BLaER1 treated with 17β-estradiol and CSF1 and Interleukin-3, amounts not matched to agents 10 nM and 100 nM (cell line): ENCODE data around the gene HOXB7.

Experiments used
- H3K27ac ChIP-seq, 11 experiments: shearing (Covaris generic); formaldehyde crosslinking; 2 replicates each; pipeline ENCODE4 v1.8.1; 2022
- H3K27me3 ChIP-seq, 11 experiments: shearing (Covaris generic); formaldehyde crosslinking; 2 replicates each; pipeline ENCODE4 v1.8.1; 2022
- H3K36me3 ChIP-seq, 11 experiments: shearing (Covaris generic); formaldehyde crosslinking; 2 replicates each; pipeline ENCODE4 v1.8.1; 2022
- H3K4me1 ChIP-seq, 10 experiments: shearing (Covaris generic); formaldehyde crosslinking; 2 replicates each; pipeline ENCODE4 v1.8.1; 2022
- H3K4me2 ChIP-seq, 11 experiments: shearing (Covaris generic); formaldehyde crosslinking; 2 replicates each; pipeline ENCODE4 v1.8.1; 2022
- H3K4me3 ChIP-seq, 10 experiments: shearing (Covaris generic); formaldehyde crosslinking; 2 replicates each; pipeline ENCODE4 v1.8.1; 2022
- H3K9ac ChIP-seq, 11 experiments: shearing (Covaris generic); formaldehyde crosslinking; 2 replicates each; pipeline ENCODE4 v1.8.1; 2022
- H3K9me3 ChIP-seq, 11 experiments: shearing (Covaris generic); formaldehyde crosslinking; replicated peaks in 1 of 11; 2 replicates each; pipeline ENCODE4 v1.8.1; 2022
- H4K20me1 ChIP-seq, 11 experiments: shearing (Covaris generic); formaldehyde crosslinking; 2 replicates each; pipeline ENCODE4 v1.8.1; 2022
- Cebpa-rat ChIP-seq, 11 experiments: shearing (Covaris generic); IDR thresholded peaks; 2 replicates each; pipeline ENCODE4 v1.8.1; 2022

Gene HOXB7

GRCh38 chr17:48639982-48640857 is 29.4 kb upstream of the HOXB7 start:
- no peak for TF ChIP-seq Cebpa-rat (IDR thresholded peaks at IDR 0.05)
- H4K20me1 ChIP-seq: peaks cover 0 to 91% (median 75%) of the 10 kb centered on the region in 11 experiments; a peak in 15 of 22 replicates
- no peak overlapping the region for H3K9ac ChIP-seq
- H3K27ac ChIP-seq: no peak overlapping the region
- no peak overlapping the region for H3K4me2 ChIP-seq
- no peak overlapping the region for H3K4me3 ChIP-seq
- H3K36me3 ChIP-seq: no peaks in the 10 kb centered on the region
- peaks cover 100% of the 10 kb centered on the region in 11 experiments for H3K27me3 ChIP-seq
- H3K9me3 ChIP-seq: peaks cover 0 to 16% (median 0%) of the 10 kb centered on the region in 11 experiments; a peak in 7 of 22 replicates
- H3K4me1 ChIP-seq: peaks cover 0 to 5% (median 0%) of the 10 kb centered on the region in 10 experiments; a peak in 1 of 20 replicates

- Histone ChIP-seq H3K4me3 (no peak overlapping the region), H3K9ac (no peak overlapping the region), H3K36me3 (no peaks in the 10 kb centered on the region), H3K9me3 (peaks cover 0 to 17% (median 0%) of the 10 kb centered on the region in 11 experiments; a peak in 7 of 22 replicates), H3K27me3 (peaks cover 100% of the 10 kb centered on the region in 11 experiments), H3K4me1 (peaks cover 0 to 5% (median 0%) of the 10 kb centered on the region in 10 experiments; a peak in 1 of 20 replicates), H3K4me2 (no peak overlapping the region), H4K20me1 (peaks cover 0 to 92% (median 73%) of the 10 kb centered on the region in 11 experiments; a peak in 15 of 22 replicates), H3K27ac (no peak overlapping the region)
- no peak for TF ChIP-seq Cebpa-rat (IDR thresholded peaks at IDR 0.05)
Measured at GRCh38 chr17:48639136-48639535, 28.3 kb upstream of the HOXB7 start.

- Histone ChIP-seq H3K9me3 (peaks cover 0 to 23% (median 0%) of the 10 kb centered on the region in 11 experiments; a peak in 8 of 22 replicates), H3K4me3 (no peak overlapping the region), H3K27me3 (peaks cover 100% of the 10 kb centered on the region in 11 experiments), H3K4me2 (no peak overlapping the region), H3K9ac (no peak overlapping the region), H3K36me3 (no peaks in the 10 kb centered on the region), H3K4me1 (peaks cover 0 to 5% (median 0%) of the 10 kb centered on the region in 10 experiments; a peak in 1 of 20 replicates), H4K20me1 (peaks cover 0 to 96% (median 77%) of the 10 kb centered on the region in 11 experiments; a peak in 15 of 22 replicates), H3K27ac (no peak overlapping the region)
- no peak for TF ChIP-seq Cebpa-rat (IDR thresholded peaks at IDR 0.05)
Measured at GRCh38 chr17:48637323-48638260, 26.8 kb upstream of the HOXB7 start.

- Histone ChIP-seq H3K4me3 (no peak overlapping the region), H3K4me2 (peak overlapping the region in 3 of 11 experiments; percentile 5 to 80 (median 29); a peak in 6 of 22 replicates), H3K9me3 (peaks cover 0 to 12% (median 0%) of the 10 kb centered on the region in 11 experiments; a peak in 4 of 22 replicates), H3K27me3 (peaks cover 100% of the 10 kb centered on the region in 11 experiments), H3K36me3 (no peaks in the 10 kb centered on the region), H4K20me1 (peaks cover 0 to 96% (median 77%) of the 10 kb centered on the region in 11 experiments; a peak in 15 of 22 replicates), H3K9ac (no peak overlapping the region), H3K4me1 (peaks cover 0 to 5% (median 0%) of the 10 kb centered on the region in 10 experiments; a peak in 1 of 20 replicates), H3K27ac (no peak overlapping the region)
- TF ChIP-seq Cebpa-rat (IDR thresholded peaks at IDR 0.05): no peak
Measured at GRCh38 chr17:48636177-48637018, 25.6 kb upstream of the HOXB7 start.

GRCh38 chr17:48634493-48635208 is 23.8 kb upstream of the HOXB7 start:
- Histone ChIP-seq H3K27me3 (peaks cover 100% of the 10 kb centered on the region in 11 experiments), H4K20me1 (peaks cover 0 to 97% (median 84%) of the 10 kb centered on the region in 11 experiments; a peak in 15 of 22 replicates), H3K9me3 (peaks cover 0 to 7% (median 0%) of the 10 kb centered on the region in 11 experiments; a peak in 1 of 22 replicates), H3K36me3 (no peaks in the 10 kb centered on the region), H3K4me2 (no peak overlapping the region), H3K4me1 (peaks cover 0 to 5% (median 0%) of the 10 kb centered on the region in 10 experiments; a peak in 1 of 20 replicates), H3K27ac (no peak overlapping the region), H3K9ac (no peak overlapping the region), H3K4me3 (no peak overlapping the region)
- TF ChIP-seq Cebpa-rat (IDR thresholded peaks at IDR 0.05): no peak

- H3K4me3 ChIP-seq: no peak overlapping the region
- H3K4me1 ChIP-seq: peaks cover 0 to 5% (median 0%) of the 10 kb centered on the region in 10 experiments; a peak in 1 of 20 replicates
- H3K9me3 ChIP-seq: peaks cover 0 to 7% (median 0%) of the 10 kb centered on the region in 11 experiments; a peak in 1 of 22 replicates
- no peak overlapping the region for H3K9ac ChIP-seq
- peaks cover 0 to 96% (median 88%) of the 10 kb centered on the region in 11 experiments; a peak in 16 of 22 replicates for H4K20me1 ChIP-seq
- no peak for TF ChIP-seq Cebpa-rat (IDR thresholded peaks at IDR 0.05)
- no peak overlapping the region for H3K27ac ChIP-seq
- H3K27me3 ChIP-seq: peaks cover 100% of the 10 kb centered on the region in 11 experiments
- H3K4me2 ChIP-seq: no peak overlapping the region
- no peaks in the 10 kb centered on the region for H3K36me3 ChIP-seq
Measured at GRCh38 chr17:48633266-48633677, 22.5 kb upstream of the HOXB7 start.

- Histone ChIP-seq H3K9me3 (peaks cover 0 to 7% (median 0%) of the 10 kb centered on the region in 11 experiments; a peak in 1 of 22 replicates), H3K36me3 (no peaks in the 10 kb centered on the region), H3K27ac (no peak overlapping the region), H3K27me3 (peaks cover 100% of the 10 kb centered on the region in 11 experiments), H3K4me3 (no peak overlapping the region), H4K20me1 (peaks cover 0 to 97% (median 91%) of the 10 kb centered on the region in 11 experiments; a peak in 16 of 22 replicates), H3K4me1 (peaks cover 0 to 5% (median 0%) of the 10 kb centered on the region in 10 experiments; a peak in 1 of 20 replicates), H3K4me2 (no peak overlapping the region), H3K9ac (no peak overlapping the region)
- TF ChIP-seq Cebpa-rat (IDR thresholded peaks at IDR 0.05): no peak
Measured at GRCh38 chr17:48632579-48633265, 21.9 kb upstream of the HOXB7 start.
